ENCODE data around the gene APPL2.

Gene APPL2

GRCh38 chr12:105222726-105223351, 13.1 kb downstream of the APPL2 start:
- DNase-seq (ENCODE audit: low read depth in 3 of 3), result no peak

- no peak for DNase-seq (ENCODE audit: low read depth in 3 of 3)
Measured at GRCh38 chr12:105222284-105222655, 13.7 kb downstream of the APPL2 start.

GRCh38 chr12:105221583-105222283, 14.2 kb downstream of the APPL2 start:
- DNase-seq (ENCODE audit: low read depth in 3 of 3), result no peak

- DNase-seq (ENCODE audit: low read depth in 3 of 3), result no peak
Measured at GRCh38 chr12:105220929-105221290, 15.1 kb downstream of the APPL2 start.

- no peak for DNase-seq (ENCODE audit: low read depth in 3 of 3)
Measured at GRCh38 chr12:105220150-105220928, 15.6 kb downstream of the APPL2 start.

GRCh38 chr12:105219261-105220028, 16.5 kb downstream of the APPL2 start:
- no peak for DNase-seq (ENCODE audit: low read depth in 3 of 3)

GRCh38 chr12:105218434-105218833, 17.5 kb downstream of the APPL2 start:
- DNase-seq (ENCODE audit: low read depth in 3 of 3), result no peak

GRCh38 chr12:105214670-105215375, 21.2 kb downstream of the APPL2 start:
- no peak for DNase-seq (ENCODE audit: low read depth in 3 of 3)

GRCh38 chr12:105214148-105214547, 21.8 kb downstream of the APPL2 start:
- DNase-seq (ENCODE audit: low read depth in 3 of 3), result no peak

- DNase-seq (ENCODE audit: low read depth in 3 of 3), result no peak
Measured at GRCh38 chr12:105212438-105212837, 23.5 kb downstream of the APPL2 start.

GRCh38 chr12:105209091-105209490, 26.9 kb downstream of the APPL2 start:
- no peak for DNase-seq (ENCODE audit: low read depth in 3 of 3)

- DNase-seq (ENCODE audit: low read depth in 3 of 3), result no peak
Measured at GRCh38 chr12:105206686-105207374, 29.1 kb downstream of the APPL2 start.

GRCh38 chr12:105205322-105206048, 30.5 kb downstream of the APPL2 start:
- DNase-seq (ENCODE audit: low read depth in 3 of 3), result no peak

GRCh38 chr12:105204916-105205315, 31.1 kb downstream of the APPL2 start:
- no peak for DNase-seq (ENCODE audit: low read depth in 3 of 3)

GRCh38 chr12:105204127-105204526, 31.8 kb downstream of the APPL2 start:
- DNase-seq (ENCODE audit: low read depth in 3 of 3), result no peak

- no peak for DNase-seq (ENCODE audit: low read depth in 3 of 3)
Measured at GRCh38 chr12:105202202-105202601, 33.8 kb downstream of the APPL2 start.

GRCh38 chr12:105201299-105201698, 34.7 kb downstream of the APPL2 start:
- DNase-seq (ENCODE audit: low read depth in 3 of 3), result no peak

- no peak for DNase-seq (ENCODE audit: low read depth in 3 of 3)
Measured at GRCh38 chr12:105200385-105200784, 35.6 kb downstream of the APPL2 start.

GRCh38 chr12:105198961-105199360, 37.0 kb downstream of the APPL2 start:
- DNase-seq (ENCODE audit: low read depth in 3 of 3), result no peak

- no peak for DNase-seq (ENCODE audit: low read depth in 3 of 3)
Measured at GRCh38 chr12:105196090-105196489, 39.9 kb downstream of the APPL2 start.

All from stimulated activated CD4-positive, alpha-beta T cell treated with anti-CD3 and anti-CD28 coated beads, TNF-alpha, amount 100 ng/mL, for 4 hours (primary cell).